Fibroblast of lung (primary cell): ENCODE data around the gene DOCK4.

Experiments
- CTCF ChIP-seq, 2 donors: IDR thresholded peaks in 1 of 2; conservative IDR thresholded peaks in 1 of 2; 1 replicate in 1 of 2; 2 replicates in 1 of 2; pipeline ENCODE4 v1.5.1; 2011 to 2012; ENCODE audit warnings: low read length in 2 of 2, control low read depth in 1 of 2, inconsistent platforms in 1 of 2, low read depth in 1 of 2, mild to moderate bottlenecking in 1 of 2
- EZH2 ChIP-seq: IDR thresholded peaks from 2 replicates; pipeline ENCODE4 v1.5.1; 2012; ENCODE audit warnings: low read length, control low read depth, mild to moderate bottlenecking; ENCODE audit errors: missing control alignments

GRCh38 chr7:112108981-112109380, 97.2 kb downstream of the DOCK4 start:
- TF ChIP-seq CTCF (conservative IDR thresholded peaks at IDR 0.05 in 1 of 2, IDR thresholded peaks at IDR 0.05 in 1 of 2; ENCODE audit: low read depth in 1 of 2, low read length in 2 of 2) (no peak), EZH2 (no peak)
